ENCODE measurements around the gene SMDT1. TPM values are rescaled to one million over a fixed set of nuclear protein-coding genes. Genes with fewer than 3 reads are reported as not detected.

SMDT1 gene
- polyA plus RNA-seq, 3 donors = 41.8 to 182 (median 180) TPM

- H3K27me3 ChIP-seq (ENCODE audit: control insufficient read depth in 2 of 2, insufficient read depth in 2 of 2, low read length in 2 of 2) = no peaks in the 10 kb centered on the region
- Mint-ChIP-seq H3K4me1 (peaks cover 21% of the 10 kb centered on the region), H3K27me3 (ENCODE audit: low read depth in 3 of 3) (peaks cover 0 to 1% (median 0%) of the 10 kb centered on the region in 3 donors), H3K9me3 (peaks cover 0 to 3% (median 2%) of the 10 kb centered on the region in 7 donors), H3K27ac (peak within 1 kb of the TSS; percentile 97 to 99 (median 99)), H3K36me3 (peaks cover 21 to 25% of the 10 kb centered on the region in 2 donors), H3K4me3 (peak within 1 kb of the TSS; percentile 94 to 97)
- peaks cover 12 to 22% of the 10 kb centered on the region in 2 donors for H3K36me3 ChIP-seq (replicated peaks in 1 of 2; ENCODE audit: control insufficient read depth in 1 of 2, insufficient read depth in 2 of 2, low read length in 2 of 2)
- peak within 1 kb of the TSS; percentile 93 for H2AFZ ChIP-seq (ENCODE audit: insufficient read depth, low read depth, low read length, poor library complexity, severe bottlenecking)
- TF ChIP-seq CTCF (IDR thresholded peaks at IDR 0.05) = peak; percentile 87
- peaks cover 15 to 24% of the 10 kb centered on the region in 2 donors for H3K4me1 ChIP-seq (ENCODE audit: control insufficient read depth in 1 of 2, insufficient read depth in 2 of 2, low read length in 2 of 2)
- peak within 1 kb of the TSS; percentile 87 for H3K4me2 ChIP-seq (replicated peaks; ENCODE audit: extremely low read depth, low read length, poor library complexity, severe bottlenecking)
- peak within 1 kb of the TSS; percentile 94 to 98 for H3K27ac ChIP-seq (ENCODE audit: low read depth in 1 of 2, low read length in 2 of 2)
- peaks cover 37% of the 10 kb centered on the region for H3K79me2 ChIP-seq (ENCODE audit: insufficient read depth, low read length)
- DNase-seq = peak; percentile 99 to 100 (median 99)
- peak within 1 kb of the TSS; percentile 68 to 90 (median 74) for H3K4me3 ChIP-seq (replicated peaks in 1 of 3; ENCODE audit: low read depth in 2 of 3, low read length in 3 of 3)
- intact Hi-C loops (cut with micrococcal nuclease) = loop anchor here (5.0 to 10.0 kb wide), 3 partner anchors 346 to 396 kb away; partner anchors contain the start of gene MEI1 (in 1 of the 2)
- peak within 1 kb of the TSS; percentile 95 for H3K9ac ChIP-seq (ENCODE audit: insufficient read depth, low read length, poor library complexity, severe bottlenecking)
- no peaks in the 10 kb centered on the region for H3K9me3 ChIP-seq (replicated peaks in 1 of 2; ENCODE audit: control insufficient read depth in 1 of 2, insufficient read depth in 1 of 2, low read length in 2 of 2)
- H4K20me1 ChIP-seq (ENCODE audit: insufficient read depth, low read length) = peaks cover 19% of the 10 kb centered on the region
- WGBS (ENCODE audit: insufficient coverage) = 0% methylated on average over 62 of the region's 71 CpGs
Measured at GRCh38 chr22:42090596-42091454, 11.3 kb downstream of the SMDT1 start, which contains the start of gene NDUFA6. TSS of gene NDUFA6 (minus strand) at chr22:42090772. CDS start at chr22:42090744, 28 bp downstream.

GRCh38 chr22:42091455-42091782 lies 11.9 kb downstream of the SMDT1 start:
- peak overlapping the region; percentile 48 to 90 (median 56) for H3K4me3 ChIP-seq (replicated peaks in 1 of 3; ENCODE audit: low read depth in 2 of 3, low read length in 3 of 3)
- intact Hi-C loops (cut with micrococcal nuclease) = loop anchor here (5.0 to 10.0 kb wide), 3 partner anchors 346 to 397 kb away; partner anchors contain the start of gene MEI1 (in 1 of the 2)
- WGBS (ENCODE audit: insufficient coverage) = 19% methylated on average over 4 of the region's 7 CpGs
- H3K9me3 Mint-ChIP-seq = peaks cover 0 to 3% (median 2%) of the 10 kb centered on the region in 7 donors
- peaks cover 14% of the 10 kb centered on the region for H4K20me1 ChIP-seq (ENCODE audit: insufficient read depth, low read length)
- no peak for DNase-seq
- H2AFZ ChIP-seq (ENCODE audit: insufficient read depth, low read depth, low read length, poor library complexity, severe bottlenecking) = peak overlapping the region; percentile 93
- no peaks in the 10 kb centered on the region for H3K9me3 ChIP-seq (replicated peaks in 1 of 2; ENCODE audit: control insufficient read depth in 1 of 2, insufficient read depth in 1 of 2, low read length in 2 of 2)
- H3K9ac ChIP-seq (ENCODE audit: insufficient read depth, low read length, poor library complexity, severe bottlenecking) = peak overlapping the region; percentile 95
- peak overlapping the region; percentile 91 to 94 for H3K4me3 Mint-ChIP-seq
- H3K79me2 ChIP-seq (ENCODE audit: insufficient read depth, low read length) = peaks cover 31% of the 10 kb centered on the region
- peaks cover 18 to 20% of the 10 kb centered on the region in 2 donors for H3K36me3 Mint-ChIP-seq
- peak overlapping the region; percentile 90 to 99 (median 97) for H3K27ac Mint-ChIP-seq
- H3K36me3 ChIP-seq (replicated peaks in 1 of 2; ENCODE audit: control insufficient read depth in 1 of 2, insufficient read depth in 2 of 2, low read length in 2 of 2) = peaks cover 6 to 16% of the 10 kb centered on the region in 2 donors
- peaks cover 0 to 1% (median 0%) of the 10 kb centered on the region in 3 donors for H3K27me3 Mint-ChIP-seq (ENCODE audit: low read depth in 3 of 3)
- peaks cover 19% of the 10 kb centered on the region for H3K4me1 Mint-ChIP-seq
- H3K27me3 ChIP-seq (ENCODE audit: control insufficient read depth in 2 of 2, insufficient read depth in 2 of 2, low read length in 2 of 2) = no peaks in the 10 kb centered on the region
- no peak for TF ChIP-seq CTCF (IDR thresholded peaks at IDR 0.05)
- peak overlapping the region; percentile 87 for H3K4me2 ChIP-seq (replicated peaks; ENCODE audit: extremely low read depth, low read length, poor library complexity, severe bottlenecking)
- H3K4me1 ChIP-seq (ENCODE audit: control insufficient read depth in 1 of 2, insufficient read depth in 2 of 2, low read length in 2 of 2) = peaks cover 15 to 24% of the 10 kb centered on the region in 2 donors
- peak overlapping the region; percentile 94 to 98 for H3K27ac ChIP-seq (ENCODE audit: low read depth in 1 of 2, low read length in 2 of 2)
